NCI-H128 (cell line): Measurements from ENCODE around the gene OXLD1.

ENCODE experiments used
- DNase-seq: peaks from one replicate; lab custom pipeline; 2025; ENCODE audit not compliant: unreplicated experiment; lab: John Stamatoyannopoulos, UW

OXLD1 gene

GRCh38 chr17:81702934-81703746, 36.7 kb upstream of the OXLD1 start, which contains the start of gene MRPL12:
Gene MRPL12 (plus strand): TSS chr17:81703367. CDS start chr17:81703502, 135 bp downstream.
- DNase-seq, result peak; percentile 72

- no peak for DNase-seq
Observed at GRCh38 chr17:81701288-81702071, 35.1 kb upstream of the OXLD1 start.

- no peak for DNase-seq
Observed at GRCh38 chr17:81700353-81701287, 34.2 kb upstream of the OXLD1 start.

GRCh38 chr17:81697261-81698044, 31.0 kb upstream of the OXLD1 start:
- no peak for DNase-seq

GRCh38 chr17:81696218-81696941, 30.0 kb upstream of the OXLD1 start:
- no peak for DNase-seq

- DNase-seq, result no peak
Observed at GRCh38 chr17:81695801-81696200, 29.4 kb upstream of the OXLD1 start.

- no peak for DNase-seq
Observed at GRCh38 chr17:81695211-81695610, 28.8 kb upstream of the OXLD1 start.

- DNase-seq, result no peak
Observed at GRCh38 chr17:81694810-81695209, 28.4 kb upstream of the OXLD1 start.

- DNase-seq, result no peak
Observed at GRCh38 chr17:81693509-81694210, 27.3 kb upstream of the OXLD1 start.

GRCh38 chr17:81691608-81692007, 25.2 kb upstream of the OXLD1 start:
- no peak for DNase-seq

GRCh38 chr17:81691196-81691595, 24.8 kb upstream of the OXLD1 start:
- no peak for DNase-seq

GRCh38 chr17:81690549-81690948, 24.1 kb upstream of the OXLD1 start:
- DNase-seq, result no peak

GRCh38 chr17:81690066-81690465, 23.7 kb upstream of the OXLD1 start:
- DNase-seq, result no peak

- DNase-seq, result no peak
Observed at GRCh38 chr17:81688616-81689015, 22.2 kb upstream of the OXLD1 start.

- DNase-seq, result no peak
Observed at GRCh38 chr17:81687770-81688541, 21.6 kb upstream of the OXLD1 start.

- no peak for DNase-seq
Observed at GRCh38 chr17:81686614-81687013, 20.2 kb upstream of the OXLD1 start.

GRCh38 chr17:81685108-81685507, 18.7 kb upstream of the OXLD1 start:
- DNase-seq, result no peak

GRCh38 chr17:81684442-81684911, 18.1 kb upstream of the OXLD1 start:
- no peak for DNase-seq
